HepG2 (cell line): Measurements from ENCODE around the gene KRT2. TPM values are rescaled to one million over a fixed set of nuclear protein-coding genes. Genes with fewer than 3 reads are reported as not detected.
"Not testable (repeated sequence)": the region's sequence is repeated elsewhere in the genome, so short reads cannot be mapped to it uniquely, and the experiment has no call there.

Experiments
- ATAC-seq: fragments of 200-7000 bp; cut with Tn5 transposase; 3 replicates; pipeline ENCODE4 v1.9.1; 2020; ENCODE audit warnings: mild to moderate bottlenecking, moderate library complexity
- BruUV-seq: library from RNA; stranded (reverse); fragments of 400-500 nt; replicated peaks from 2 replicates; lab custom pipeline; 2021; lab: Mats Ljungman, UMichigan
- CTCF ChIA-PET: fragments of 300-600 bp; formaldehyde crosslinking; extraction: SDS; loops from one replicate; lab custom pipeline; 2021; ENCODE audit warnings: low total read pairs, inconsistent platforms, low intra/inter-chr PET ratio; lab: Yijun Ruan, JAX
- POLR2A ChIA-PET: fragments of 350-600 bp; sonication (Branson Sonifier 250); formaldehyde crosslinking; loops from one replicate; lab custom pipeline; 2020; ENCODE audit warnings: antibody characterized with exemption, inconsistent platforms; lab: Yijun Ruan, JAX
- DNase-seq: peaks from one replicate; pipeline ENCODE4 v3.0.0-alpha.2; 2015; ENCODE audit warnings: low spot score
- FAIRE-seq: peaks from 3 replicates; lab custom pipeline; 2011; peaks lifted over from hg19 to GRCh38; lab: Jason Lieb, UNC
- H2AFZ ChIP-seq: one replicate; pipeline ENCODE4 v1.6.1; 2011; ENCODE audit warnings: low read length, inconsistent platforms
- H3K27ac ChIP-seq: fragments of 300-600 bp; 3 replicates; pipeline ENCODE4 v1.8.0; 2011; ENCODE audit warnings: mixed run types, mild to moderate bottlenecking, mixed read lengths, low read length, inconsistent platforms; ENCODE audit not compliant: insufficient read depth; ENCODE audit errors: extremely low read length
- H3K27me3 ChIP-seq, 2 experiments: fragments of 200-600 bp in 1 of 2; 2 replicates in 1 of 2; 3 replicates in 1 of 2; pipeline versions ENCODE4 v1.6.0 to v1.8.0; 2011; ENCODE audit warnings: low read length in 2 of 2, mild to moderate bottlenecking in 2 of 2, moderate library complexity in 2 of 2, inconsistent platforms in 1 of 2; ENCODE audit not compliant: insufficient read depth in 2 of 2, control insufficient read depth in 1 of 2
- H3K36me3 ChIP-seq, 2 experiments: fragments of 200-600 bp in 1 of 2; replicated peaks in 1 of 2; 2 replicates in 1 of 2; 3 replicates in 1 of 2; pipeline versions ENCODE4 v1.5.1 to v1.8.0; 2011; ENCODE audit warnings: low read length in 2 of 2, inconsistent platforms in 1 of 2; ENCODE audit not compliant: insufficient read depth in 2 of 2, control insufficient read depth in 1 of 2
- H3K4me1 ChIP-seq: 2 replicates; pipeline ENCODE4 v1.5.1; 2012; ENCODE audit warnings: low read length, inconsistent platforms; ENCODE audit not compliant: insufficient read depth
- H3K4me2 ChIP-seq: 2 replicates; pipeline ENCODE4 v1.6.0; 2011; ENCODE audit warnings: low read depth, low read length, inconsistent platforms
- H3K4me3 ChIP-seq, 3 experiments: fragments of 200-600 bp in 1 of 3; sonication (generic), shearing (Covaris generic) in 1 of 3; replicated peaks in 1 of 3; 2 replicates each; pipeline ENCODE4 v1.5.1; 2011 to 2016; ENCODE audit warnings: low read length in 3 of 3, inconsistent platforms in 2 of 3, low read depth in 2 of 3, mild to moderate bottlenecking in 2 of 3, control low read depth in 1 of 3, mixed read lengths in 1 of 3; ENCODE audit not compliant: insufficient read depth in 1 of 3
- H3K79me2 ChIP-seq: one replicate; pipeline ENCODE4 v1.6.1; 2011; ENCODE audit warnings: low read length, inconsistent platforms; ENCODE audit not compliant: insufficient read depth
- H3K9ac ChIP-seq: 2 replicates; pipeline ENCODE4 v1.6.0; 2011; ENCODE audit warnings: mild to moderate bottlenecking, low read depth, low read length, inconsistent platforms; ENCODE audit not compliant: insufficient read depth
- H3K9me3 ChIP-seq: 2 replicates; pipeline ENCODE4 v1.5.1; 2012; ENCODE audit warnings: mild to moderate bottlenecking, low read length
- H4K20me1 ChIP-seq: 2 replicates; pipeline ENCODE4 v1.6.0; 2011; ENCODE audit warnings: inconsistent platforms, mild to moderate bottlenecking, low read length, moderate library complexity; ENCODE audit not compliant: insufficient read depth
- CAMTA2 ChIP-seq: sonication (generic); formaldehyde crosslinking; IDR thresholded peaks from 2 replicates; pipeline ENCODE4 v1.4.0; 2020; ENCODE audit warnings: mild to moderate bottlenecking, missing genetic modification reagents, borderline replicate concordance
- KDM1A ChIP-seq: IDR thresholded peaks from 2 replicates; pipeline ENCODE4 v1.6.1; 2016; ENCODE audit warnings: missing compliant biosample characterization
- KDM5A ChIP-seq: fragments of 200-600 bp; sonication (generic); IDR thresholded peaks from 2 replicates; pipeline ENCODE4 v1.7.0; 2018; ENCODE audit warnings: antibody characterized with exemption, mild to moderate bottlenecking, low read length, borderline replicate concordance
- TCF7L2 ChIP-seq: IDR thresholded peaks from 2 replicates; pipeline ENCODE4 v1.6.1; 2011; ENCODE audit warnings: mild to moderate bottlenecking, low read depth, low read length, moderate library complexity
- TFDP1 ChIP-seq: IDR thresholded peaks from 2 replicates; pipeline ENCODE4 v1.6.1; 2016; ENCODE audit warnings: missing compliant biosample characterization, missing genetic modification reagents, borderline replicate concordance
- U2AF2 ChIP-seq: fragments of 200-400 bp; formaldehyde crosslinking; IDR thresholded peaks from 2 replicates; pipeline ENCODE4 v1.6.1; 2017; ENCODE audit warnings: low read depth, mild to moderate bottlenecking, low read length
- ZFYVE20 ChIP-seq: sonication (generic); formaldehyde crosslinking; IDR thresholded peaks from 2 replicates; pipeline ENCODE4 v1.8.0; 2023; ENCODE audit warnings: low read depth, mild to moderate bottlenecking, moderate library complexity, missing genetic modification reagents, borderline replicate concordance
- ZMYM4 ChIP-seq: sonication (generic); formaldehyde crosslinking; IDR thresholded peaks from 2 replicates; pipeline ENCODE4 v1.8.1; 2023; ENCODE audit warnings: mild to moderate bottlenecking, missing genetic modification reagents
- ZNF670 ChIP-seq: sonication (generic); formaldehyde crosslinking; IDR thresholded peaks from 2 replicates; pipeline ENCODE4 v1.8.0; 2022; ENCODE audit warnings: mild to moderate bottlenecking, missing genetic modification reagents, borderline replicate concordance
- ZNF766 ChIP-seq: sonication (generic); formaldehyde crosslinking; IDR thresholded peaks from 2 replicates; pipeline ENCODE4 v1.5.0; 2020; ENCODE audit warnings: missing genetic modification reagents, borderline replicate concordance
- ZNF777 ChIP-seq: sonication (generic); formaldehyde crosslinking; IDR thresholded peaks from 2 replicates; pipeline ENCODE4 v1.4.0; 2020; ENCODE audit warnings: missing genetic modification reagents
- ZNF850 ChIP-seq: sonication (generic); formaldehyde crosslinking; conservative IDR thresholded peaks from 2 replicates; pipeline ENCODE4 v1.9.0; 2021; ENCODE audit warnings: mild to moderate bottlenecking, missing genetic modification reagents
- WGBS: methylation state at CpG from one replicate; pipeline ENCODE4 v1.1.6; 2017; ENCODE audit warnings: low lambda C conversion rate; 5-methylcytosine and 5-hydroxymethylcytosine counted together
- in situ Hi-C: cut with HindIII; loops from 2 replicates; pipeline ENCODE4 v1.10.0; 2017; ENCODE audit warnings: low pct_unique_long_range_greater_than_20kb; ENCODE audit not compliant: extremely low pct_ligation_motif_present
- intact Hi-C: fragments of 100-400 bp; cut with micrococcal nuclease; formaldehyde crosslinking; loops from one replicate; pipeline ENCODE4 v1.10.0; 2022; ENCODE audit not compliant: unreplicated experiment
- polyA plus RNA-seq, 8 experiments: library from polyadenylated mRNA; depleted of rRNA in 3 of 8; stranded (reverse) in 7 of 8; unstranded in 1 of 8; fragments of >200 nt; fragmentation: Illumina TruSeq in 4 of 8; extraction: Trizol in 4 of 8; gene quantifications; 2 replicates each; pipeline versions ENCODE4 v1.2.1 to v1.2.3, GENCODE V29; 2011 to 2016; ENCODE audit warnings: low read depth in 4 of 8, missing spikeins in 1 of 8, mixed read lengths in 1 of 8; ENCODE audit not compliant: insufficient read depth in 1 of 8
- total RNA-seq, 5 experiments: library from RNA; depleted of rRNA; stranded (reverse); fragments of >200 nt; fragmentation: Illumina TruSeq; extraction: Trizol; gene quantifications; 2 replicates each; pipeline ENCODE4 v1.2.3, GENCODE V29; 2016; ENCODE audit warnings: low read depth in 1 of 5
- TF ChIP-seq, protein P1 (sequence below): sonication (generic); formaldehyde crosslinking; IDR thresholded peaks from 2 replicates; pipeline ENCODE4 v1.5.0; 2020; ENCODE audit warnings: missing genetic modification reagents
- TF ChIP-seq, protein P2 (sequence below): sonication (generic); formaldehyde crosslinking; IDR thresholded peaks from 2 replicates; pipeline ENCODE4 v1.5.0; 2020; ENCODE audit warnings: mild to moderate bottlenecking, missing genetic modification reagents

The KRT2 gene
- total and polyA plus RNA-seq, 2 of the 13 experiments (the other 11 are each of a cell fraction or from before 2014, with no cell fraction given), result not detected

DNA sequence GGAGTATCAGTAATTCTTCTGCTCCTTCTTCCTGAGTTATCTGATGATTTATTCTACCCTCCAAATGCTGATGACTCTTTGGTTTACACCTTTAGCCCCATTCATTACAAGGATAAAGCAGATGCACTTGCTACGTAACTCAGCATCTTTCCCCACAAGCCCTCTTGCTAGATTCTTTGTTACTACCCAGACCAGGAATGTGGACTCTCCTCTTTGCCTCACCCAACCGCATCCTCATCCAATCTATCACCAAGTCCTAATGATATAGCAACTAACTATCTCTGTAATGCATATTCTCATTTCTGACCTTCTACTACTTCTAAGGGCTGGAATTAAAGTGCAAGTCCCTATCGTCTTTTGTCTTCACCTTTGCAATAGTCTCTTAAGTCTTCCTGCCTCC, 18.9 kb upstream of the KRT2 start (continued):
- TF ChIP-seq, protein P1, sequence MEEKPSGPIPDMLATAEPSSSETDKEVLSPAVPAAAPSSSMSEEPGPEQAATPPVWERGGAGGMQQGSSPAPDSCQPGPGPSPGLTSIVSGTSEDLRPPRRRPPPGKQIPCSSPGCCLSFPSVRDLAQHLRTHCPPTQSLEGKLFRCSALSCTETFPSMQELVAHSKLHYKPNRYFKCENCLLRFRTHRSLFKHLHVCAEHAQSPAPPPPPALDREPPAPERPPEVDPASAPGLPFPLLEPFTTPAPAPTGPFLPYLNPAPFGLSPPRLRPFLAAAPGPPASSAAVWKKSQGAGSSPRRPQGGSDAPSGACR (CRISPR knock-in tag), result no peak
- TF ChIP-seq ZNF850 (CRISPR knock-in tag) (no peak), ZNF766 (no peak)

- ATAC-seq (no peak), FAIRE-seq (no peak), DNase-seq (no peak)
- Histone ChIP-seq H3K4me3 (no peak overlapping the region), H2AFZ (no peak overlapping the region), H3K36me3 (no peaks in the 10 kb centered on the region), H3K9ac (no peak overlapping the region), H3K4me1 (no peaks in the 10 kb centered on the region), H4K20me1 (no peaks in the 10 kb centered on the region), H3K4me2 (no peak overlapping the region), H3K9me3 (no peaks in the 10 kb centered on the region), H3K27ac (no peak overlapping the region), H3K79me2 (no peaks in the 10 kb centered on the region), H3K27me3 (peaks cover 0 to 8% of the 10 kb centered on the region in 2 experiments; a peak in 2 of 5 replicates)
- CTCF ChIA-PET, result no interaction called here
- in situ Hi-C loops, result no loop called here
- no peak for TF ChIP-seq ZNF670 (CRISPR knock-in tag)
- no peak for TF ChIP-seq ZFYVE20
- no peak for TF ChIP-seq TCF7L2
- TF ChIP-seq U2AF2, result no peak
- TF ChIP-seq KDM1A (CRISPR knock-in tag), result no peak
- no peak for TF ChIP-seq ZNF777 (CRISPR knock-in tag)
- TF ChIP-seq CAMTA2 (CRISPR knock-in tag), result no peak
- TF ChIP-seq, protein P2, sequence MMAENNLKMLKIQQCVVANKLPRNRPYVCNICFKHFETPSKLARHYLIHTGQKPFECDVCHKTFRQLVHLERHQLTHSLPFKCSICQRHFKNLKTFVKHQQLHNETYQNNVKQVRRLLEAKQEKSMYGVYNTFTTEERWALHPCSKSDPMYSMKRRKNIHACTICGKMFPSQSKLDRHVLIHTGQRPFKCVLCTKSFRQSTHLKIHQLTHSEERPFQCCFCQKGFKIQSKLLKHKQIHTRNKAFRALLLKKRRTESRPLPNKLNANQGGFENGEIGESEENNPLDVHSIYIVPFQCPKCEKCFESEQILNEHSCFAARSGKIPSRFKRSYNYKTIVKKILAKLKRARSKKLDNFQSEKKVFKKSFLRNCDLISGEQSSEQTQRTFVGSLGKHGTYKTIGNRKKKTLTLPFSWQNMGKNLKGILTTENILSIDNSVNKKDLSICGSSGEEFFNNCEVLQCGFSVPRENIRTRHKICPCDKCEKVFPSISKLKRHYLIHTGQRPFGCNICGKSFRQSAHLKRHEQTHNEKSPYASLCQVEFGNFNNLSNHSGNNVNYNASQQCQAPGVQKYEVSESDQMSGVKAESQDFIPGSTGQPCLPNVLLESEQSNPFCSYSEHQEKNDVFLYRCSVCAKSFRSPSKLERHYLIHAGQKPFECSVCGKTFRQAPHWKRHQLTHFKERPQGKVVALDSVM (CRISPR knock-in tag), result no peak
- no peak for TF ChIP-seq TFDP1 (CRISPR knock-in tag)
- no peak for TF ChIP-seq ZMYM4 (CRISPR knock-in tag)
- TF ChIP-seq KDM5A, result no peak
- no TSS peak for BruUV-seq
- POLR2A ChIA-PET, result no interaction called here
- WGBS, result 5% methylated on average over 4 of the region's 4 CpGs
- intact Hi-C loops, result no loop called here
These were observed 18.5 kb upstream of the KRT2 start for GRCh38 chr12:52670506-52670905.

GRCh38 chr12:52669941-52670340, 17.9 kb upstream of the KRT2 start:
- intact Hi-C loops, result not testable (repeated sequence)

More at GRCh38 chr12:52669941-52670340, 17.9 kb upstream of the KRT2 start:
- BruUV-seq, H3K79me2 ChIP-seq, H3K27me3 ChIP-seq, H2AFZ ChIP-seq, CTCF ChIA-PET, H3K4me2 ChIP-seq, H3K4me3 ChIP-seq, H3K9ac ChIP-seq, H3K27ac ChIP-seq, H3K9me3 ChIP-seq, H4K20me1 ChIP-seq, ATAC-seq, FAIRE-seq, H3K4me1 ChIP-seq, in situ Hi-C loops, DNase-seq, POLR2A ChIA-PET, H3K36me3 ChIP-seq: not testable (repeated sequence)
- WGBS, result 4% methylated on average over 3 of the region's 3 CpGs
